AG04450 (cell line): ENCODE results near the gene CHD9. TPM values are rescaled to one million over a fixed set of nuclear protein-coding genes. Genes with fewer than 3 reads are reported as not detected.

Source experiments
- CTCF ChIA-PET: fragments of 300-600, 350-600 bp; formaldehyde crosslinking; extraction: SDS; loops from one replicate; lab custom pipeline; 2022; ENCODE audit warnings: antibody characterized with exemption, inconsistent platforms; lab: Charles Lee
- POLR2A ChIA-PET: fragments of 350-600 bp; formaldehyde crosslinking; extraction: SDS; loops from one replicate; lab custom pipeline; 2021; ENCODE audit warnings: antibody characterized with exemption, inconsistent platforms; lab: Yijun Ruan, JAX
- DNase-seq: peaks from one replicate; pipeline ENCODE4 v3.0.0-alpha.2; 2011; ENCODE audit warnings: low read depth, low spot score
- H3K27ac ChIP-seq: one replicate; pipeline ENCODE4 v1.5.1; 2012; ENCODE audit warnings: low read depth, low read length, control low read depth
- H3K27me3 ChIP-seq: one replicate; pipeline ENCODE4 v1.6.0; 2012; ENCODE audit warnings: low read length; ENCODE audit not compliant: control insufficient read depth, insufficient read depth
- H3K4me3 ChIP-seq: 2 replicates; pipeline ENCODE4 v1.5.1; 2011; ENCODE audit warnings: mild to moderate bottlenecking, low read depth, low read length, control low read depth
- H3K9me3 ChIP-seq: 2 replicates; pipeline ENCODE4 v1.5.1; 2012; ENCODE audit warnings: low read length; ENCODE audit not compliant: control insufficient read depth, insufficient read depth
- polyA plus RNA-seq: library from polyadenylated mRNA; depleted of rRNA; stranded (reverse); fragments of >200 nt; gene quantifications from 2 replicates; pipeline ENCODE4 v1.2.3, GENCODE V29; 2011
- TF ChIP-seq, protein P1 (sequence below): IDR thresholded peaks from 2 replicates; pipeline ENCODE4 v1.5.1; 2011; ENCODE audit warnings: low read depth, low read length, control low read depth, inconsistent platforms

The CHD9 gene
- polyA plus RNA-seq, 1 experiment, result 42.6 TPM

- Histone ChIP-seq H3K9me3 (no peaks in the 10 kb centered on the region; the same call in 1 of the 2 replicates), H3K27me3 (no peaks in the 10 kb centered on the region), H3K4me3 (peak overlapping the region; percentile 87), H3K27ac (peak overlapping the region; percentile 61)
- DNase-seq, result no peak
- CTCF ChIA-PET, result interaction anchor here (0.6 to 4.6 kb wide), 17 partner anchors 26 to 230 kb away, joined by 3 to 36 read pairs (median 5); no protein-coding TSS in a partner anchor
- TF ChIP-seq, protein P1, sequence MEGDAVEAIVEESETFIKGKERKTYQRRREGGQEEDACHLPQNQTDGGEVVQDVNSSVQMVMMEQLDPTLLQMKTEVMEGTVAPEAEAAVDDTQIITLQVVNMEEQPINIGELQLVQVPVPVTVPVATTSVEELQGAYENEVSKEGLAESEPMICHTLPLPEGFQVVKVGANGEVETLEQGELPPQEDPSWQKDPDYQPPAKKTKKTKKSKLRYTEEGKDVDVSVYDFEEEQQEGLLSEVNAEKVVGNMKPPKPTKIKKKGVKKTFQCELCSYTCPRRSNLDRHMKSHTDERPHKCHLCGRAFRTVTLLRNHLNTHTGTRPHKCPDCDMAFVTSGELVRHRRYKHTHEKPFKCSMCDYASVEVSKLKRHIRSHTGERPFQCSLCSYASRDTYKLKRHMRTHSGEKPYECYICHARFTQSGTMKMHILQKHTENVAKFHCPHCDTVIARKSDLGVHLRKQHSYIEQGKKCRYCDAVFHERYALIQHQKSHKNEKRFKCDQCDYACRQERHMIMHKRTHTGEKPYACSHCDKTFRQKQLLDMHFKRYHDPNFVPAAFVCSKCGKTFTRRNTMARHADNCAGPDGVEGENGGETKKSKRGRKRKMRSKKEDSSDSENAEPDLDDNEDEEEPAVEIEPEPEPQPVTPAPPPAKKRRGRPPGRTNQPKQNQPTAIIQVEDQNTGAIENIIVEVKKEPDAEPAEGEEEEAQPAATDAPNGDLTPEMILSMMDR, result no peak
- POLR2A ChIA-PET, result interaction anchor here (0.7 to 1.9 kb wide), 2 partner anchors 76 to 153 kb away, joined by 3 to 13 read pairs; no protein-coding TSS in a partner anchor
Observed at GRCh38 chr16:53053967-53054669, 673 bp upstream of the CHD9 start.

DNA sequence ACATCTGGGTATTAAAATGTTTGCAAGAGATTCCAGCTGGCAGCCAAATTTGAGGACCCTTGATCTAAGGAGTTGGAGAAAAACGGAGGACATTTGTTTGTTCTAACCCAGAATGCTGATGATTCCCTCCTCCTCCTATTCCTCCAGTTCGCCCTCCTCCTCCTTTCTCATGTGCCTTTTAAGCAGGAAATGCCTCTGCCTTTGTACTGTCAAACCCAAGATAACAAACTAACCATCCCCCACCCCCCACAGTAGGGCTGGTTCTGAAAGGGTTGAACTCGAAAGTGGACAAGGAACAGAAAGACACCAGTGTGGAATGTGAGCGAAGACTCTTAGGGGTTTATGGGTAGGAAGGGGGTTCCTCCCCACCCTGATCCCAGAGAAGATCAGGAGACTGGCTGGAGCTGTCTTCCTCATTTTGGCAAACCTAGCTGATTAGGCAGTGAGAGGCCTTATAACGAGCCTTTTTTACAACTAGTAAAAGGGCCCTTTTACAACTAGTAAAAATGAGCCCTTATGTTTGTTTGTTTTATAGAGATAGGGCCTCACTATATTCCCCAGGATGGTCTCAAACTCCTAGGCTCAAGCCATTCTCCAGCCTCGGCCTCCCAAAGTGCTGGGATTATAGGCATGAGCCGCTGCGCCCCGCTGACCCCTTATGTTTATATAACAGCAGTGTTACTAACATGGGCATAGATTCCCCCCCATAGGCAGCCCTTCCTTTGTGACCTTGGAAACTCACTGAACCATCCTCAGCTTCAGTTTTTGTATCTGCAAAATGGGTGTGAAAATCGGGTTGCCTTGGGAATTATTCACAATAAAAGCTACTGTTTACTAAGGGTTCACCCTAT is 975 bp downstream of the CHD9 start:
- DNase-seq, result peak; percentile 21
- TF ChIP-seq, protein P1, result no peak
- H3K27me3 ChIP-seq, result no peaks in the 10 kb centered on the region
- peak overlapping the region; percentile 87 for H3K4me3 ChIP-seq
- ChIA-PET CTCF (interaction anchor here (0.6 to 4.6 kb wide), 26 partner anchors 10 to 228 kb away, joined by 3 to 36 read pairs (median 5); no protein-coding TSS in a partner anchor), POLR2A (interaction anchor here (0.7 to 1.9 kb wide), 5 partner anchors 43 to 208 kb away, joined by 3 to 13 read pairs (median 4); no protein-coding TSS in a partner anchor)
- H3K27ac ChIP-seq, result peak overlapping the region; percentile 89
- no peaks in the 10 kb centered on the region; the same call in 1 of the 2 replicates for H3K9me3 ChIP-seq

GRCh38 chr16:53056392-53056881 is 1.6 kb downstream of the CHD9 start:
- Histone ChIP-seq H3K27me3 (no peaks in the 10 kb centered on the region), H3K9me3 (no peaks in the 10 kb centered on the region; the same call in 1 of the 2 replicates), H3K27ac (no peak overlapping the region), H3K4me3 (no peak overlapping the region)
- DNase-seq, result no peak
- ChIA-PET POLR2A (interaction anchor here (1.3 to 1.9 kb wide), 2 partner anchors 73 to 152 kb away, joined by 4 to 13 read pairs; no protein-coding TSS in a partner anchor), CTCF (interaction anchor here (0.7 to 4.6 kb wide), 10 partner anchors 9 to 227 kb away, joined by 3 to 36 read pairs (median 10); no protein-coding TSS in a partner anchor)
- TF ChIP-seq, protein P1, result no peak

GRCh38 chr16:53057658-53058057 is 2.9 kb downstream of the CHD9 start:
- no peaks in the 10 kb centered on the region for H3K27me3 ChIP-seq
- DNase-seq, result no peak
- no peak overlapping the region for H3K4me3 ChIP-seq
- POLR2A ChIA-PET, result no interaction called here
- TF ChIP-seq, protein P1, result no peak
- H3K9me3 ChIP-seq, result no peaks in the 10 kb centered on the region; the same call in 1 of the 2 replicates
- no peak overlapping the region for H3K27ac ChIP-seq
- CTCF ChIA-PET, result interaction anchor here (0.6 to 4.6 kb wide), 3 partner anchors 71 to 102 kb away, joined by 3 to 36 read pairs (median 4); no protein-coding TSS in a partner anchor
